Neural cell (in vitro differentiated cells): ENCODE data around the gene WNT7B.

Experiments used
- TF ChIP-seq, protein P1 (sequence below): fragments of 450-650 bp; IDR thresholded peaks from 2 replicates; pipeline ENCODE4 v1.5.1; 2014; ENCODE audit warnings: antibody characterized with exemption, mild to moderate bottlenecking, moderate library complexity; ENCODE audit not compliant: poor library complexity, severe bottlenecking
- TF ChIP-seq, protein P2 (sequence below): IDR thresholded peaks from 2 replicates; pipeline ENCODE4 v1.6.1; 2012; ENCODE audit warnings: borderline replicate concordance

DNA sequence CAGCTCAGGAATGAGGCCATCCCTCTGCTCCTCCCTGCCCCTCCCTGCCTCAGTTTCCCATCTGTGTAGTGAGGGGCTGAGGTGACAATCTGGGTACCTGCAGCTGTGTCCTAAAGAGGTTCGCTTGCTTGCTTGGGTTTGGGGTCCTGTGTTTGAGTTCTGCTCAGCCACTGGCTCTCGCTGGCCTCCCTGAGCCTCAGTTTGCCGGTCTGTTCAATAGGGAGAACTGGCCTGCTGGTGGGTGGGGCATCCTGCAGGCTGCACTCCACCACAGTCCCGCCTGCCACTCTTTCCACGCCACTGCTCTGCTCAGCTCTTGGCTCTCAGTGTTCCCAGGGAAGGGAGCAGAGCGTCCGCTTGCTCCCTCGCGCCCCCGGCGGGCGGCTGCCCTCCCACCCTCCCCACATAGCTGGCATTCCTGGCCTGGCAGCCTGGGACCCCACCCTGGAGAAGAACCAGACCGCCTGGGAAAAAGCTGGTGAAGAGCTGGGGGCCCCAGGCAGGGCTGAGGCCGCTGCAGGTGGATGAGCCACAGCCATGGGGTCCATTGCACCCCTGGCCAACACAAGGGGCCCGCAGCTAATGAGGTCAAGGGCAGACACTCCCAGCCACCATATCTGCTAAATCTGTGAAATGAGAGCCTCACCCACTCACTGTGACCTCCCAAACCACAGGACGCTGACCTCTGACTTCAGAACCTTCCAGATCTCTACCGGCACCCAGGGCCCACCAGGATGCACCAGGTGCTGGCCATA, 15.1 kb downstream of the WNT7B start:
- TF ChIP-seq, protein P1, sequence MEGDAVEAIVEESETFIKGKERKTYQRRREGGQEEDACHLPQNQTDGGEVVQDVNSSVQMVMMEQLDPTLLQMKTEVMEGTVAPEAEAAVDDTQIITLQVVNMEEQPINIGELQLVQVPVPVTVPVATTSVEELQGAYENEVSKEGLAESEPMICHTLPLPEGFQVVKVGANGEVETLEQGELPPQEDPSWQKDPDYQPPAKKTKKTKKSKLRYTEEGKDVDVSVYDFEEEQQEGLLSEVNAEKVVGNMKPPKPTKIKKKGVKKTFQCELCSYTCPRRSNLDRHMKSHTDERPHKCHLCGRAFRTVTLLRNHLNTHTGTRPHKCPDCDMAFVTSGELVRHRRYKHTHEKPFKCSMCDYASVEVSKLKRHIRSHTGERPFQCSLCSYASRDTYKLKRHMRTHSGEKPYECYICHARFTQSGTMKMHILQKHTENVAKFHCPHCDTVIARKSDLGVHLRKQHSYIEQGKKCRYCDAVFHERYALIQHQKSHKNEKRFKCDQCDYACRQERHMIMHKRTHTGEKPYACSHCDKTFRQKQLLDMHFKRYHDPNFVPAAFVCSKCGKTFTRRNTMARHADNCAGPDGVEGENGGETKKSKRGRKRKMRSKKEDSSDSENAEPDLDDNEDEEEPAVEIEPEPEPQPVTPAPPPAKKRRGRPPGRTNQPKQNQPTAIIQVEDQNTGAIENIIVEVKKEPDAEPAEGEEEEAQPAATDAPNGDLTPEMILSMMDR, result no peak
- TF ChIP-seq, protein P2, sequence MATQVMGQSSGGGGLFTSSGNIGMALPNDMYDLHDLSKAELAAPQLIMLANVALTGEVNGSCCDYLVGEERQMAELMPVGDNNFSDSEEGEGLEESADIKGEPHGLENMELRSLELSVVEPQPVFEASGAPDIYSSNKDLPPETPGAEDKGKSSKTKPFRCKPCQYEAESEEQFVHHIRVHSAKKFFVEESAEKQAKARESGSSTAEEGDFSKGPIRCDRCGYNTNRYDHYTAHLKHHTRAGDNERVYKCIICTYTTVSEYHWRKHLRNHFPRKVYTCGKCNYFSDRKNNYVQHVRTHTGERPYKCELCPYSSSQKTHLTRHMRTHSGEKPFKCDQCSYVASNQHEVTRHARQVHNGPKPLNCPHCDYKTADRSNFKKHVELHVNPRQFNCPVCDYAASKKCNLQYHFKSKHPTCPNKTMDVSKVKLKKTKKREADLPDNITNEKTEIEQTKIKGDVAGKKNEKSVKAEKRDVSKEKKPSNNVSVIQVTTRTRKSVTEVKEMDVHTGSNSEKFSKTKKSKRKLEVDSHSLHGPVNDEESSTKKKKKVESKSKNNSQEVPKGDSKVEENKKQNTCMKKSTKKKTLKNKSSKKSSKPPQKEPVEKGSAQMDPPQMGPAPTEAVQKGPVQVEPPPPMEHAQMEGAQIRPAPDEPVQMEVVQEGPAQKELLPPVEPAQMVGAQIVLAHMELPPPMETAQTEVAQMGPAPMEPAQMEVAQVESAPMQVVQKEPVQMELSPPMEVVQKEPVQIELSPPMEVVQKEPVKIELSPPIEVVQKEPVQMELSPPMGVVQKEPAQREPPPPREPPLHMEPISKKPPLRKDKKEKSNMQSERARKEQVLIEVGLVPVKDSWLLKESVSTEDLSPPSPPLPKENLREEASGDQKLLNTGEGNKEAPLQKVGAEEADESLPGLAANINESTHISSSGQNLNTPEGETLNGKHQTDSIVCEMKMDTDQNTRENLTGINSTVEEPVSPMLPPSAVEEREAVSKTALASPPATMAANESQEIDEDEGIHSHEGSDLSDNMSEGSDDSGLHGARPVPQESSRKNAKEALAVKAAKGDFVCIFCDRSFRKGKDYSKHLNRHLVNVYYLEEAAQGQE, result no peak
